GM19463 (cell line): Measurements from ENCODE around the gene HDAC4.

Experiments
- ATAC-seq: cut with Tn5 transposase; IDR thresholded peaks from one replicate; pipeline ENCODE4 v1.9.1; 2021; ENCODE audit warnings: mild to moderate bottlenecking, moderate library complexity; ENCODE audit not compliant: unreplicated experiment

The HDAC4 gene

GRCh38 chr2:239311132-239312040 is 89.4 kb downstream of the HDAC4 start:
- ATAC-seq, result no peak

DNA sequence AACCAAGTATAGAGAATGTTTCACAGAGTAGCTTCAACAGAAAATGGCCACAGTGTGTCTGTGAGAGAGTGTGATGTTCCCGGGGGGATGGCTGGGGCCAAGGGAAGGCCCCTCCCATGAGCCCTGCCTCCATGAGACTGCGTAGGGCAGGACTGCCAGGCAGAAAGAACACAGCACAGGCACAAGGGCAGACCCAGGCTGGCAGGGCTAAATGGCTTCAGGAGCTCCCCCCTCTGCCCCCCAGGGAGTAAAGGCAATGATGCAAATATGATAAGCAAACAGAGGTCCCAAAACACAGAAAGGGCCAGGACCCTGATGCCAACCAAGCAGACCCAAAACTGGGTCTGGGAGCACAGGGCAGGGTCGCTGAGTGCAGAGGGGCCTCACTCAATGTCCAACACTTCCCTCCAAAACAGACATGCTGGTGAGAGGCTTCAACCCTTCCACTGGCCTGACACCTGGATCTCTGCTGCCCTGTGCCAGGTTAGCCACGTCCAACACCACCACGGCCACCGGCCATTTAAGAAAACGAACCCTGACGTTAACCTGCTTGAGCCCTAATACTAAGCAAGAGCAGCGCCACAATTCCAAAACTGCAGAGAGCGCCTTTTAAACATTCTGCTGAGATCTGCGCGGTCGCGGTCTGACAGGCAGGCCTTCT is 90.3 kb downstream of the HDAC4 start:
- no peak for ATAC-seq

DNA sequence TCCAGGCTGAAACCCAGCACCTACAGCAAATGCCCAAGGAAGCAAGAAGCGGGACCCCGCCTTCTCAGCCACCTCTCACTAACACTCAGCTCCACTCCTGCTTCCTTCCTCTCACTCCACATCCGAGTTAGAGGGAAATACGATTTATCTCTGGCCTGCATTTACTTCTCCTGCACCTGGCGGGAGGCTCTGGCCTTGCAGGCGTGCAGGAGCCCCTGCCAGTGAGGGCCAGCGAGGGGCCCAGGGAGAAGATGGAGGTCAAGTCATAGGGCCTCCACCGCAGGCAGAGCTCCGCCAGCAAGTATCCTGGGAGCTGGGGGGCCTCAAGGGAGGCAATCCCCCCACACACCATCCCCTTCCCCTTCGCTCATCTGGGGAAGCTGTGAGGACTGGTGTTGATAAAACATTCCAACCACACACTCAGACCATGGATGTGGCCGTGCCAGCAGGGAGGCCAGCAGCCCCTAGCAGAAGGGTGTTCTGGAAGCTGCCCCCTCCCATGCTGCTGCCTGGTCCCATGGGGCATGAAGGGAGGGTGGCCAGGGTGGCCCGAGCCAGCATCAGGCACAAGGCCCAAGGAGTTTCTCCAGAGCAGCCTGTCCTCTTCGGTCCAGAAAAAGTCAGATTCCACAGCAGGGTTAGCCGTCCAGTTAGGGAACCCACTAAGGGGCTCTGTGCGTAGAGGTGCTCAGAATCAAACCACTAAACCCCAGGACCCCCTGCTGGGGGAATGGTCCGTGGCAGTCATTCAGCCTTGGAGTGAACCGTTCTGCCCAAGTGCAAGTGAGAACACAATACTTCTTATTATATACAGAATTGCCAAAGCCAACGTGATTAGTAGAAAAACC is 91.2 kb downstream of the HDAC4 start:
- ATAC-seq, result no peak

- no peak for ATAC-seq
Measured at GRCh38 chr2:239308661-239309397, 92.0 kb downstream of the HDAC4 start.

GRCh38 chr2:239307921-239308613 is 92.8 kb downstream of the HDAC4 start:
- ATAC-seq, result no peak

GRCh38 chr2:239307221-239307569 is 93.6 kb downstream of the HDAC4 start:
- ATAC-seq, result no peak

- no peak for ATAC-seq
Measured at GRCh38 chr2:239306274-239307220, 94.3 kb downstream of the HDAC4 start.

DNA sequence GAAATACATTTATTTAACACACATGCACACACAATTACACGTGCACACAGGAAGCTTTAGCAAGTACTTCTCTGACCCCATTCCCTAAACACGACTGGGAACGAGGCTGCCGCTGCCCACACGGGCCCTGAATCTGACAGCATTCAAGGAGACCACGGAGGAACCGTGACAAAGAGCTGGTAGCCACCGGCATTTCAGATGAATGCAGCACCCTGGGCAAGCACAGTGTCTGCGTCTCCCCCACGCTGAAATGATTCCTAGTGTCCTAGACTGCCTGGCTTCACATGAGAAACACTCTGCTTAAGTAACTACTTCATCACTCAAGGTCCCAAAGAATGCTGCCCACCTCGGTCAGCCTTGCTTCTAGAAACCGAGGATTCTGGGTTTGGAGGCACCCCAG is 95.0 kb downstream of the HDAC4 start:
- ATAC-seq, result no peak

DNA sequence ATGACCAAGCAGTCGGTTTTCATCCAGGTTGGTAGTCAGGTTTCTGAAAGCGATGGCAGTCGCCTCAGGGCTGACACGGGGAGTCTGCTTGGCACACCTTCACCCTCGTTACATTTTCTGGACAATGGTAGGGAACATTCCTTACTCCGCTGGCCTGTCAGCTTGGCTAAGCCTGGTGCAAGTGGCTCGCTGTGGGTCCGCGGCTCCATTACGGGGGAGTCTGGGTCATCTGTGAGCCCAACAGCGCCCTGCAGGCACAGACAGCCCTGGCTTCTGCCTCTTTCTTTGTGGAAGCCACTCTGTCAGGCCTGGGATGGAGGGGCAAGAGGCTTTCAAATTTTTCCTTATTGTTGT is 95.6 kb downstream of the HDAC4 start:
- no peak for ATAC-seq

DNA sequence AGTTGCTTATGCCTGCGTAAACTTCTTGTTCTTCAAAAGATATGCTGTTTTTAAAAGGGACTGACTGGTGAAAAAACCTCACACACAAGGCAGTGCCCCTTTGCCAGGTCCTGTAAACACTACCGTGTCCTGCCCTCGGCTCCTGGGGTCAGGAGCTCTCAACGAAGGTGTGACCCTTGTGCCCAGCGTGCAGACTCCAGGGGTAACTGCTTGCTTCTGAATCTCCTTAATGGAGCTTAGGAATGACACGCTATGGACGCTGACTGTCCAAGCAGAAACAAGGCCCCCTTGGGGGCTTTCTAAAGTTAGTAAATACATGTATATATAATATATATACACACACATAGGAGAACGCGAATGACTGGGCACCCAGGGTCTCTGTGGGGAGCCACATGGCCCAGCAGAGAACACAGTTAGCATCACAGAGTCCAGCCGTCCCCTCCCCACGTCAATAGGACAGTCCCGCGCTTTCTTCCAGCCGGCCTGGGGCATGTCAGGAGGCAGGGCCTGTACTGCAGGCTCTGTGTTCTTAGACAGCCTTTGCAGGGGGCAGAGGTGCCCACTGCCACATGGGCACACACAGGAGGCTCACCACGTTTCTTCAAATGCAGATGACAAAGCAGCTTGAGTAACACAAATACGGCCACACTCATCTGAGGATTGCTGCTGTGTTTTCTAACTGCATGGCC is 96.1 kb downstream of the HDAC4 start:
- ATAC-seq, result no peak

DNA sequence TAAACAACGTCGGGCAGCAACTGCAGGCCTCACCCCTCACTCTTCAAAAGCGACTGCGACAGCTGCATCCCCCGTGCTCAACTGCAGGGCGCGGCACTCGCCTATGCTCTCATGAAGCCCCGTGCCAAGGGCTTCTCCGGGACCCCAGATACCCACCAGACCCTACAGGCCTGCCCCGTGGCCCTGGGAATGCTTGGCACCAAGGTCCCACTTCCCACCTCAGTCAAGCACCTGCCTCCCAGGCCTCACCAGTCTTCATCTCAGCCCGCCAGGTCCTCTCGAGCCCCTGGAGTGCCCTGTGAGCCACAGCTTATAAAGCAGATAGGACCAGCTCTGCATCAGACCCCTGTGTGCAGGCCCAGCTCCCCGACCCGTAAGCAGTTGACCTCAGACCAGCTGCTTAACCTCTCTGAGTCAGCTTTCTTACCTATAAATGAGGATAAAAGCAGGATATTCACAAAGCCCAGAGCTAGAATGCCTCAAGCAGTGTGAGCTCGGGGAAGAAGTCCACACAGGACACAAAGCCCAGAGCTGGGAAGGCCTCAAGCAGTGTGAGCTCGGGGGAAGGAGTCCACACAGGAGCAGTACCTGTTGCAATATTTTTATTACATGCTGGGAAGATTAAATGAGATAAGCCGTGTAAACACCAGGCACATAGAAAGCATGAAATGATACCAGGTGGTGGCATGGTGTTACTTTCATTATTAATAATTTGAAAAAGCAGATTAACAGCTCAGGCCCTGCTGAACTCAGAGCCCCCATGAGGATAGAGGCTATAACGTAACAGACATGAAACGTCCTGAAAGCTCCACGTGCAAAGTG is 96.9 kb downstream of the HDAC4 start:
- ATAC-seq, result peak; percentile 73

- no peak for ATAC-seq
Measured at GRCh38 chr2:239302808-239303557, 97.8 kb downstream of the HDAC4 start.

DNA sequence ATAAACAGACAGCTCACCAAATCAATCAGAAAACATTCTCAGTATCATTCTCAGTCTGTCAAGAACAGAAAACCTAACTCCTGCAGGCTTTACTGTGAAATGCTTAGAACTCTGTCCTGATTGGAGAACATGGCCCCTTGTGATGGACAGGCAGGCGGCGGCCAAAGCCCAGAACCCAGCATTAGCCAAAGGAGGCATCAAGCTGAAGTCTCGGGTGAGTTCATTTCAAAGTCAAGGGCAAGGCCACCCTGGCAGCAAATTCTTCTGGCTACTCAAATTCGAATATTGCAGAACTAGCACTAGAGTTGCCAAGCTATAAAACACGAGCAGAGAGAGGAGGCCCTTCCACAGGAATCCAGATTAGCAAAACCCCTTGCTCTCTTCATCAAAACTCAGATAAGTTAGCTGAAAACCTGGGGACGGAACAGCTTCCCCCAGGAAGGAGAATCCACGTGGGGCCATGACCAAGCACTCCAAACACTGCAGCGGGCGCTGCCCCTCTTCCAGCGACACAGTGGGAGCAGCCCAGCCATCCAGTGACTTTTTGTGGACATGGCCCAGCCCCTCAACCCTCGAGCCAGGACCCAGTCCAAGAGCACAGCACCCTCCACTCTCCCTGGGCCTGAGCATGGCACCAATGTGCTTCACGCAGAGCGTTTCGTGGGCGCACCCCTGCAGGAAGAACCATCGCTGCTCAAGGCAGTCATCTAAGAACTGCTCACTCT is 98.6 kb downstream of the HDAC4 start:
- no peak for ATAC-seq

DNA sequence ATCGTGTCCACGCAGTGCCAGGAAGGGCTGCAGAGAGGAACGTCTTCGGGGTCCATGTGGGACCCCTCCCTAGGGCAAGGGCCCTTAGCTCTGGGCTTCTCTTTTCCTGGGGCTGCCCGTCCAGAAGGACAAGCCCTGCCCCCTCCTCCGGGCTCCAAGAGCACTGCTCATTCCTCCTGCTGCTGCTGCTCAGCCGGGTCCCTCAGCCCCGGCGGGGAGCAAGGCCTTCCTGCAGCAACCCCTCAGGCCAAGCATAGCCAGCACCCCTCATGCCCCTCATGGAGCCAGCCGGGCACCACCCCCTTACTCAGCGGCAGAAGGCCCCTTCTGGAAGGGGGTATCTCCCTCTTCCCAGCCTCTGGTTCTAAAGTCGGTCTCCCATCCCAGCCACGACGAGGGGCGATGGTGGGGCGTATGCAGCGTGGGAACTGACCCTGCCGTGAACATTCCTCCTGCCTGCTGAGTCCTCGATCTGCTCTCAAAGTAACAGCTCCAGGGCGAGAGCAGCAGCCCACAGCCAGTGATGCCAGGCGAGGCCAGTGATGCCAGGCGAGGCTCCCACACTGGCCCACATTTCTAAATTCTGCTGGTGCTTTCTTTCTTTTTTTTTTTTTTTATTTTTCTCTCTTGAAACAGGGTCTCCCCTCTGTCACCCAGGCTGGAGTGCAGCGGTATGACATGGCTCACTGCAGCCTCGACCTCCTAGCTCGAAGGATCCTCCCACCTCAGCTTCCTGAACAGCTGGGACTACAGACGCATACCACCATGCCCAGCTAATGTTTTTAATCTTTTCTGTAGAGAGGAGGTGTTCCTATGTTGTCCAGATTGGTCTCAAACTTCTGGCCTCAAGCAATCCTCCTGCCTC is 99.7 kb downstream of the HDAC4 start:
- no peak for ATAC-seq

- ATAC-seq, result no peak
Measured at GRCh38 chr2:239300242-239300641, 100.6 kb downstream of the HDAC4 start.
